Measurements from ENCODE around the gene HOXA13. TPM values are rescaled to one million over a fixed set of nuclear protein-coding genes. Genes with fewer than 3 reads are reported as not detected.
A peak's percentile ranks its signal among the peaks of the same experiment; 100 is the strongest.

The HOXA13 gene
- total RNA-seq, 1 experiment from 2014 or later = 1.2 TPM

GRCh38 chr7:27239387-27240014 lies 39.6 kb upstream of the HOXA13 start:
- DNase-seq (ENCODE audit: low read depth) = no peak
- in situ Hi-C loops (cut with HindIII; ENCODE audit: low pct_unique_long_range_greater_than_20kb, low sequenced_read_pairs) = no loop called here

- DNase-seq (ENCODE audit: low read depth) = no peak
- in situ Hi-C loops (cut with HindIII; ENCODE audit: low pct_unique_long_range_greater_than_20kb, low sequenced_read_pairs) = no loop called here
Measured at GRCh38 chr7:27238979-27239386, 39.1 kb upstream of the HOXA13 start.

- DNase-seq (ENCODE audit: low read depth) = peak; percentile 10
- in situ Hi-C loops (cut with HindIII; ENCODE audit: low pct_unique_long_range_greater_than_20kb, low sequenced_read_pairs) = no loop called here
Measured at GRCh38 chr7:27237735-27238334, 37.9 kb upstream of the HOXA13 start.

- in situ Hi-C loops (cut with HindIII; ENCODE audit: low pct_unique_long_range_greater_than_20kb, low sequenced_read_pairs) = no loop called here
- peak; percentile 72 for DNase-seq (ENCODE audit: low read depth)
Measured at GRCh38 chr7:27235387-27236311, 35.8 kb upstream of the HOXA13 start.

- in situ Hi-C loops (cut with HindIII; ENCODE audit: low pct_unique_long_range_greater_than_20kb, low sequenced_read_pairs) = no loop called here
- no peak for DNase-seq (ENCODE audit: low read depth)
Measured at GRCh38 chr7:27229448-27229847, 29.6 kb upstream of the HOXA13 start.

GRCh38 chr7:27224983-27225934 lies 25.4 kb upstream of the HOXA13 start:
- DNase-seq (ENCODE audit: low read depth) = no peak
- in situ Hi-C loops (cut with HindIII; ENCODE audit: low pct_unique_long_range_greater_than_20kb, low sequenced_read_pairs) = no loop called here

- no peak for DNase-seq (ENCODE audit: low read depth)
- in situ Hi-C loops (cut with HindIII; ENCODE audit: low pct_unique_long_range_greater_than_20kb, low sequenced_read_pairs) = no loop called here
Measured at GRCh38 chr7:27223941-27224575, 24.2 kb upstream of the HOXA13 start.

- DNase-seq (ENCODE audit: low read depth) = no peak
- in situ Hi-C loops (cut with HindIII; ENCODE audit: low pct_unique_long_range_greater_than_20kb, low sequenced_read_pairs) = no loop called here
Measured at GRCh38 chr7:27221201-27221797, 21.4 kb upstream of the HOXA13 start.

- DNase-seq (ENCODE audit: low read depth) = no peak
- in situ Hi-C loops (cut with HindIII; ENCODE audit: low pct_unique_long_range_greater_than_20kb, low sequenced_read_pairs) = no loop called here
Measured at GRCh38 chr7:27220440-27220955, 20.6 kb upstream of the HOXA13 start.

- no peak for DNase-seq (ENCODE audit: low read depth)
- in situ Hi-C loops (cut with HindIII; ENCODE audit: low pct_unique_long_range_greater_than_20kb, low sequenced_read_pairs) = no loop called here
Measured at GRCh38 chr7:27219821-27220220, 19.9 kb upstream of the HOXA13 start.

- DNase-seq (ENCODE audit: low read depth) = no peak
- in situ Hi-C loops (cut with HindIII; ENCODE audit: low pct_unique_long_range_greater_than_20kb, low sequenced_read_pairs) = no loop called here
Measured at GRCh38 chr7:27217951-27218350, 18.1 kb upstream of the HOXA13 start.

GRCh38 chr7:27215356-27215755 lies 15.5 kb upstream of the HOXA13 start:
- DNase-seq (ENCODE audit: low read depth) = no peak
- in situ Hi-C loops (cut with HindIII; ENCODE audit: low pct_unique_long_range_greater_than_20kb, low sequenced_read_pairs) = no loop called here

GRCh38 chr7:27214239-27214950 lies 14.5 kb upstream of the HOXA13 start:
- DNase-seq (ENCODE audit: low read depth) = no peak
- in situ Hi-C loops (cut with HindIII; ENCODE audit: low pct_unique_long_range_greater_than_20kb, low sequenced_read_pairs) = no loop called here

GRCh38 chr7:27213433-27214238 lies 13.7 kb upstream of the HOXA13 start:
- in situ Hi-C loops (cut with HindIII; ENCODE audit: low pct_unique_long_range_greater_than_20kb, low sequenced_read_pairs) = no loop called here

GRCh38 chr7:27212497-27213432 lies 12.9 kb upstream of the HOXA13 start:
- in situ Hi-C loops (cut with HindIII; ENCODE audit: low pct_unique_long_range_greater_than_20kb, low sequenced_read_pairs) = no loop called here
- no peak for DNase-seq (ENCODE audit: low read depth)

More at GRCh38 chr7:27213433-27214238, 13.7 kb upstream of the HOXA13 start:
- no peak for DNase-seq (ENCODE audit: low read depth)
